BLaER1 treated with 17β-estradiol and CSF1 and Interleukin-3, amounts not matched to agents 10 nM and 100 nM (cell line): ENCODE measurements around the gene OSTC.

ENCODE experiments used
- H3K27ac ChIP-seq, 11 experiments: shearing (Covaris generic); formaldehyde crosslinking; 2 replicates each; pipeline ENCODE4 v1.8.1; 2022
- H3K27me3 ChIP-seq, 11 experiments: shearing (Covaris generic); formaldehyde crosslinking; 2 replicates each; pipeline ENCODE4 v1.8.1; 2022
- H3K36me3 ChIP-seq, 11 experiments: shearing (Covaris generic); formaldehyde crosslinking; 2 replicates each; pipeline ENCODE4 v1.8.1; 2022
- H3K4me1 ChIP-seq, 10 experiments: shearing (Covaris generic); formaldehyde crosslinking; 2 replicates each; pipeline ENCODE4 v1.8.1; 2022
- H3K4me2 ChIP-seq, 11 experiments: shearing (Covaris generic); formaldehyde crosslinking; 2 replicates each; pipeline ENCODE4 v1.8.1; 2022
- H3K4me3 ChIP-seq, 10 experiments: shearing (Covaris generic); formaldehyde crosslinking; 2 replicates each; pipeline ENCODE4 v1.8.1; 2022
- H3K9ac ChIP-seq, 11 experiments: shearing (Covaris generic); formaldehyde crosslinking; 2 replicates each; pipeline ENCODE4 v1.8.1; 2022
- H3K9me3 ChIP-seq, 11 experiments: shearing (Covaris generic); formaldehyde crosslinking; replicated peaks in 1 of 11; 2 replicates each; pipeline ENCODE4 v1.8.1; 2022
- H4K20me1 ChIP-seq, 11 experiments: shearing (Covaris generic); formaldehyde crosslinking; 2 replicates each; pipeline ENCODE4 v1.8.1; 2022
- Cebpa-rat ChIP-seq, 11 experiments: shearing (Covaris generic); IDR thresholded peaks; 2 replicates each; pipeline ENCODE4 v1.8.1; 2022

OSTC gene

GRCh38 chr4:108620101-108620932, 30.1 kb upstream of the OSTC start, which contains the start of gene RPL34:
Gene RPL34, plus strand, starts transcription at chr4:108620576. Its CDS starts 1,384 bp downstream, at chr4:108621960.
- Histone ChIP-seq H4K20me1 (peaks cover 32 to 44% (median 42%) of the 10 kb centered on the region in 11 experiments), H3K27ac (peak within 1 kb of the TSS; percentile 82 to 95 (median 92)), H3K9ac (peak within 1 kb of the TSS; percentile 90 to 97 (median 95)), H3K4me3 (peak within 1 kb of the TSS; percentile 76 to 93 (median 86)), H3K4me2 (peak within 1 kb of the TSS; percentile 85 to 99 (median 93)), H3K36me3 (peaks cover 38 to 45% (median 42%) of the 10 kb centered on the region in 11 experiments), H3K27me3 (no peaks in the 10 kb centered on the region), H3K9me3 (peaks cover 16 to 23% (median 19%) of the 10 kb centered on the region in 11 experiments), H3K4me1 (peaks cover 36 to 47% (median 40%) of the 10 kb centered on the region in 10 experiments)
- peak in 6 of 11 experiments; percentile 31 to 77 (median 52); a peak in 6 of 22 replicates for TF ChIP-seq Cebpa-rat (IDR thresholded peaks at IDR 0.05)

DNA sequence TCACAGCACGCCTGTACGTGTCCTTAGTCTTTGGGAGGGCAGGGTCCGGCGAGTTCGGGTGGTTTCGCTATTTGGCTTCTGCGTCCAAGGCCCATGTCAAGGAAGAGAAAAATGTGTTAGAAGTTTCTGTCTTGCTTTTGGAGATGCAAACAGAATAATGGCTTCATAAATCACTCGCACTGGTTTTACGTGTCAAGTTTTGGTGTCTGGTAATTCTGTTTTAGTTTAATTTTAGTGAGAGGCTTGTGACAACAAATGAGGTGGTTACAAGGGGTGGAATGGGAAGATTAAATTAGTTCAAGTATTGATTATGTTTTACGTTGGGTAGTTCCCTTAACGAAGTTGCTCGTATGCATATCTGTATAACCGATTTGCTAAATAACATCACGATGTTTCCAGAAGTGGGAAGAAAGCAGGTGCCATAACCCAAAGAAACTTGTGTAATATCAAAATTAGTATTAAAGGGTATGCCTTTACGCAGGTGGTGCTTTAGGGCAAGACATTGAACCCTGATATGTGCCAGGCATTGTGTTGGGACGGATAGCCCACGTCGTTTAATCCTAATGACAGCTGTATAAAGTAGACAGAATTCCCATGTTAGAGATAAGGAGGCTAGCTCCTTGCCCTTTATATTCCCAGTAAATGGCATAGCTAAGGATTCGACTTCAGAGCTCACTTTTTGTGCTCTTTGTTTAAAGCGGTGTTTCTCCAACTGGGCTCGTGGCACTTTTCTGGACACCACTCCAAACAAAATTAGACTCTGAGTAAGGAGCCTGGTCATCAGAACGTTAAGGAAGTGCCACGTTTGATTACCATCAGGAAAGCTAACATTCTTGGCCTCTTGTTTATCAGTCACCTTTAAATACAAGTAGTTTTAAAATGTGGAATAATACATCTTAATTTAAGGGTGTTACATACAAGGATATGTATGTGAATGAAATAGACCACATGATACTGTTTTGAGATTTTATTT, 29.2 kb upstream of the OSTC start:
- H3K36me3 ChIP-seq, result peaks cover 47 to 54% (median 51%) of the 10 kb centered on the region in 11 experiments
- peaks cover 41 to 53% (median 51%) of the 10 kb centered on the region in 11 experiments for H4K20me1 ChIP-seq
- peaks cover 7 to 14% (median 11%) of the 10 kb centered on the region in 11 experiments for H3K9me3 ChIP-seq
- peak overlapping the region; percentile 90 to 97 (median 95) for H3K9ac ChIP-seq
- peak overlapping the region; percentile 85 to 99 (median 93) for H3K4me2 ChIP-seq
- H3K4me1 ChIP-seq, result peaks cover 36 to 47% (median 40%) of the 10 kb centered on the region in 10 experiments
- H3K27me3 ChIP-seq, result no peaks in the 10 kb centered on the region
- H3K4me3 ChIP-seq, result peak overlapping the region; percentile 76 to 93 (median 86)
- peak overlapping the region; percentile 82 to 95 (median 92) for H3K27ac ChIP-seq
- no peak for TF ChIP-seq Cebpa-rat (IDR thresholded peaks at IDR 0.05)

DNA sequence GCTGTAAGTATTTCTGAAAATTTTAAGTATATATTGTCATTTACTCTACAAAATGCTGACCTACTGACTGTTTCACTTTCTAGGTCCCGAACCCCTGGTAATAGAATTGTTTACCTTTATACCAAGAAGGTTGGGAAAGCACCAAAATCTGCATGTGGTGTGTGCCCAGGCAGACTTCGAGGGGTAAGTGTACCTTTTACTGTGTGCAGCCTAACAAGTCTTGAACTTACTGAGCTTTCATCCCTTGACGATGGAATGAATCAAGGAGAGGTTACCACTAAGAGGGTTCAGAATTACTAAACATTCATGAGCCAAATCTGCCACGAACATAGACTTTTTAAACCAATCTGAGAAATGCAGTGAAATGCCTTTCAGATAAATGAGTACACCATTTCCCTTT, 28.4 kb upstream of the OSTC start:
- Histone ChIP-seq H3K36me3 (peaks cover 55 to 62% (median 59%) of the 10 kb centered on the region in 11 experiments), H3K4me2 (peak overlapping the region; percentile 85 to 99 (median 93)), H3K4me3 (peak overlapping the region; percentile 76 to 93 (median 86)), H4K20me1 (peaks cover 49 to 60% (median 59%) of the 10 kb centered on the region in 11 experiments), H3K9me3 (peaks cover 0 to 6% (median 3%) of the 10 kb centered on the region in 11 experiments; a peak in 12 of 22 replicates), H3K27me3 (no peaks in the 10 kb centered on the region), H3K4me1 (peaks cover 36 to 47% (median 40%) of the 10 kb centered on the region in 10 experiments), H3K9ac (peak overlapping the region; percentile 90 to 97 (median 95); a peak in 20 of 22 replicates), H3K27ac (peak overlapping the region in 10 of 11 experiments; percentile 82 to 95 (median 92); a peak in 11 of 22 replicates)
- TF ChIP-seq Cebpa-rat (IDR thresholded peaks at IDR 0.05), result no peak

DNA sequence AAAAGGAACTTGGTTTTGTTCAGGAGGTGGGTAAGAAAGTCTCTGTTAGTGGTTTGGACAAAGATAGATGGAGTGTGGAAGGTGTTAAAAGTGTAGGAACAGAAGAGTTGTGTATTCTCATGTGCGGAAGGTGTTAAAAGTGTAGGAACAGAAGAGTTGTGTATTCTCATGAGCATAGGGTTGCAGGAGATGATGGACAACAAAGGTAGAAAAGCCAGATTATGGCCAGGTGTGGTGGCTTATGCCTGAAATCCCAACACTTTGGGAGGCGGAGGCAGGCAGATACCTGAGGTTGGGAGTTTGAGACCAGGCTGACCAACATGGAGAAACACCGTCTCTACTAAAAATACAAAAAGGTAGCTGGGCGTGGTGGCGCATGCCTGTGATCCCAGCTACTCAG, 27.6 kb upstream of the OSTC start:
- Histone ChIP-seq H3K27me3 (no peaks in the 10 kb centered on the region), H3K36me3 (peaks cover 63 to 70% (median 68%) of the 10 kb centered on the region in 11 experiments), H3K4me2 (peak overlapping the region; percentile 85 to 99 (median 93)), H3K27ac (no peak overlapping the region), H3K4me1 (peaks cover 36 to 47% (median 40%) of the 10 kb centered on the region in 10 experiments), H3K9ac (peak overlapping the region in 10 of 11 experiments; percentile 38 to 97 (median 91); a peak in 17 of 22 replicates), H3K9me3 (no peaks in the 10 kb centered on the region), H4K20me1 (peaks cover 57 to 68% (median 67%) of the 10 kb centered on the region in 11 experiments), H3K4me3 (peak overlapping the region in 9 of 10 experiments; percentile 11 to 93 (median 81); a peak in 14 of 20 replicates)
- TF ChIP-seq Cebpa-rat (IDR thresholded peaks at IDR 0.05), result no peak

DNA sequence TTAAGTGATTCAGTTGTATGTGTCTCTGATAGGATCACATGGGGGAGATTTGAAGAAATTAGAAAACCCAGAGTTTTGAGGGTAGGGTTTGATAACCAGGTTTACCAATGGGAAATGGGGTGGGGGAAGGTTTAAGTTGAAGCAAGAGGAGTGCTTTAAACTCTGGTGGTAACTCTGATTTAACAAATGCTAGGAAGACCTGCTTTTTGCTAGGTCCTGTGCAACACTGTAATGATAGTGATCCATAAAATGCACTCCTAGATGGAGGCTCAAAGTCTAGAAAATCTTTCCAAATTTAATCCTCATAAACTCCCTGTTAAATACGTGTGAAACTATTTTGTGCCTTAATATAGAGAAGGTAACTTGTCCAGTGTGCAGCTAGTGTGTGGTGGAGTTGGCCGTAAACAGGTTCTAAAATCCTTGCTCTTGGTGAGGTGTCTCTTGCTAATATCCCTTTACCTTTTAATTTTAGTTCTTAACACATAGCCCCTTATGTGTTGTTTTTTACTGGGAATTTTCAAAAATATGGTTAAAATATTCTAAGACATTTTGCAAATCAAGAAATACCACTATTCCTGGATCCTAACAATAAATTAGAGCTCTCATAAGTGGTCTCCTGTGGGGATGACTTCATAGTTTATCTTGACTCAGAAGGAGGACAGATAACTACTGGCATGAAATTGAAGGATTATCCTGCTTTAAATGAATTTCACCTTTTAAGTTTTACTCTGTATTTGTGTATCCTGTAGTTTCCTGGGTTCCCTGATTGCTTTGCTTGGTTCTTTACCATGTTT, 25.9 kb upstream of the OSTC start:
- Histone ChIP-seq H3K36me3 (peaks cover 79 to 86% (median 84%) of the 10 kb centered on the region in 11 experiments), H3K4me3 (peak overlapping the region in 6 of 10 experiments; percentile 21 to 86 (median 80); a peak in 4 of 20 replicates), H3K27ac (no peak overlapping the region), H3K9ac (peak overlapping the region in 9 of 11 experiments; percentile 0 to 95 (median 36); a peak in 11 of 22 replicates), H3K4me2 (peak overlapping the region in 9 of 11 experiments; percentile 85 to 99 (median 93); a peak in 15 of 22 replicates), H3K9me3 (no peaks in the 10 kb centered on the region), H3K4me1 (peaks cover 33 to 41% (median 37%) of the 10 kb centered on the region in 10 experiments), H3K27me3 (no peaks in the 10 kb centered on the region), H4K20me1 (peaks cover 71 to 84% (median 79%) of the 10 kb centered on the region in 11 experiments)
- no peak for TF ChIP-seq Cebpa-rat (IDR thresholded peaks at IDR 0.05)

DNA sequence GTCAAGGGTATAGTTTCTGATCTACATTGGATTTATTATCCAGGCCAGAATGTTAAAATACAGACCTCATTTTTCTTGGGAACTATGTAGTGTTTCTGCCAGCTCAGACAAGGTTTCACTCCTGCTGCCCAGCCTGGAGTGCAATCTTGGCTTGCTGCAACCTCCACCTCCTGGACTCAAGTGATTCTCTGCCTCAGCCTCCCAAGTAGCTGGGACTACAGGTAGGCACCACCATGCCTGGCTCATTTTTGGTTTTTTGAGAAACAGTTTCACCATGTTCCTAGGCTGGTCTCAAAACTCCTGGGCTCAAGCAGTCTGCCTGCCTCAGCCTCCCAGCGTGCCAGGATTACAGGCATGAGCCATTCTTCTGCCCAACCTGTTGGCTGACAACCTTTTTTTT, 24.3 kb upstream of the OSTC start:
- TF ChIP-seq Cebpa-rat (IDR thresholded peaks at IDR 0.05), result no peak
- Histone ChIP-seq H3K27me3 (no peaks in the 10 kb centered on the region), H3K4me1 (peaks cover 27 to 34% (median 31%) of the 10 kb centered on the region in 10 experiments), H3K36me3 (peaks cover 95 to 100% (median 100%) of the 10 kb centered on the region in 11 experiments), H3K4me3 (no peak overlapping the region), H3K9me3 (no peaks in the 10 kb centered on the region), H3K9ac (no peak overlapping the region), H3K4me2 (no peak overlapping the region), H3K27ac (no peak overlapping the region), H4K20me1 (peaks cover 72 to 100% (median 87%) of the 10 kb centered on the region in 11 experiments)

- Histone ChIP-seq H3K9me3 (no peaks in the 10 kb centered on the region), H3K36me3 (peaks cover 98 to 100% (median 100%) of the 10 kb centered on the region in 11 experiments), H3K27me3 (no peaks in the 10 kb centered on the region), H4K20me1 (peaks cover 50 to 87% (median 74%) of the 10 kb centered on the region in 11 experiments), H3K4me1 (peaks cover 5 to 12% (median 8%) of the 10 kb centered on the region in 10 experiments; a peak in 18 of 20 replicates), H3K4me2 (no peak overlapping the region), H3K27ac (no peak overlapping the region), H3K9ac (no peak overlapping the region), H3K4me3 (no peak overlapping the region)
- no peak for TF ChIP-seq Cebpa-rat (IDR thresholded peaks at IDR 0.05)
Observed at GRCh38 chr4:108628411-108628810, 22.0 kb upstream of the OSTC start.
